Stimulated activated CD8-positive, alpha-beta memory T cell treated with anti-CD3 and anti-CD28 coated beads, Interleukin-15, amount 100 ng/mL, for 48 hours (primary cell): ENCODE results near the gene IZUMO1R.
"Not testable (repeated sequence)": the region's sequence is repeated elsewhere in the genome, so short reads cannot be mapped to it uniquely, and the experiment has no call there.

Experiments used
- DNase-seq, 2 donors: peaks; one replicate each; pipeline ENCODE4 v3.0.0-alpha.2; 2020; ENCODE audit warnings: low read depth in 2 of 2

Gene IZUMO1R

DNA sequence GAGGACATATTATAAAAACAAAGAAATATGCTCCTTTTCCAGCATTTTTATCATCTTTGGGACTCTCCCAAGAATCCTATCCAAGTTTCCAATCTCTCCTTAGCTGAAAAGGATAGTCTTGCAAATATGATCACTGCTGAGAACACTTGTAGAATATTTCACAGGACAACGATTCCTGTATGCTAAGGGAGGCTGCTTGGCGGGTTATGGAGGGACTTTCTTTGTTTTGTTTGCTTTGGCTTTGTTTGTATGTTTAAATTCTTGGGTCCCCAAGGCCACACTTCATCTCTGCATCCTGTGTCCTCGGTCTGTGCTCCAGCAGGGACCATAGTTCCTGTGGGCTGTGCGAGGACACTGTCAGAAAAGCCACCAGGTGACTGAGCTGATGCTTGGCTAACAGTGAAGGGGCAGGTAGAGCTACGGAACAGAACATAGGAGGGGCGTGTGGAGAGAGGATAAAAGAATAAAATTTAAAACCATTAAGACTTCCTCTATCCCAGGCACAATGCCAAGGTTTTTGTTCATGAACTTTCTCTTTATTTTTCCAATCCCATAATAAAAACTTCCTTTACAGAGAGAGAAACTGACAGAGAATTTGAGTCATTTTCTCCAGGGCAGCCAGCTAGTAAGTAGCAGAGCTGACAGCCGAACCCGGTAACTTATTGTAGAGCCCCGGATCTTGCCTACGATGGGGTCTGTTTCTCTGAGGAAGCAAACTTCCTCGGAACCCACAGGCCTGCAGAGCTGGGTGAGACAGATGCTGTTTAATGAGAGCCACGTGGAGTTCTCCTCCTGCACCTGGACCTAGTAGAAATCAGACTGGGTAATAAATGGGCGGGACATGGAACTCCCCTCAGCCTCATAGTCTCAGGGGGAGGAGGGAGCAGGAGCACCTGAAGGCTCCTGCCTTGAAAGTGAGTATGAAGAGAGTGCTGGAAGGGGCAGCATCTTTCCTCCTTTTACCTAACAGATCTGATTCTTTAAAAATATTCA is at the start of gene IZUMO1R:
TSS of gene IZUMO1R (plus strand) at position 615 of the 993 bp plus-strand sequence. CDS start 1,057 bp downstream, outside the sequence.
- DNase-seq, result no peak

DNA sequence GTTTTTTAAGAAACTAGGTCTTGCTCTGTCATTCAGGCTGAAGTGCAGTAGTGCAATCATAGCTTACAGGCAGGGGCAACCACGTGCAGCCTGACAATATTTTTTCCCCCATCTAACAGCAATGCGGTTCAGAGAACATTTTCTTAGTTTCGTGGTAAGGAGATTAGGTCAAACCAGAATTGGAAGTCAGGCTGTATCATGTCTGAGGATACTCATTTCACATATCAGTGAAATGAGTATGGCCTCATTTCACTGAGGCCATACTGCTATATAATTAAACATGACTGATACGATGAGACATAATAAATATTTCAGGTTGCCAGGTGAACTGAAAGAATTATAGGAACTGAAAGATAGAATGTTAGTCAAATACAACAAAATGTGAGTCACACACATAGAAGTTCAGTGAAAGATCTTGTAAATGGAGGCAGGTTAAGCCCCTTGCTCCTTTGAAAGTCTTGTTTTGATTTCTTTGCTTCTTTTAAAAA is 32.5 kb upstream of the IZUMO1R start:
- DNase-seq, result no peak

DNA sequence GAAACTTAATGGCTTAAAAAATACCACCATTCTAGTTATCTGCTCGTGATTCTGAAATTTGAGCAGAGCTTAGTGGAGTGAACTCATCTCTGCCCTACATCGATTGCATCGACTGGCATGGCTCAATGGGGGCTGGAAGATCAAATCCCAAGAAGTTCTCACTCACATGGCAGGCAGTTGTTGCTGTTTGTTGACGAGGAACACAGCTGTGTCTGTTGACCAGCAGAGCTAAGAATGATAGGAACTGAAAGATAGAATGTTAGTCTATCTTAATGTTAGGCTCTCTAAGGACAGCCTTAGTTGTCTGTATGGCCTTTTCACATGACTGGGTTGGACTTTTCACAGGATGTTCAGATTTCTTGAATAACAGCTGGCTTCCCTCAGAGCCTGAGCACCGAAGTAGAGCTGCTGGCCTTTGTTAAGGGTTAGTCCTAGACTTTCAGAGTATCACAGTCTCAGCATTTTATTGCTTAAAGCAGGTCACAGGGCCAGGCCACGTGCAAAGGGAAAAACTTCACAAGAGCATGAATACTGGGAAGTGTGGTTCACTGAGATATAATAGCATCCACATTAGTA is 31.6 kb upstream of the IZUMO1R start:
- no peak for DNase-seq

DNA sequence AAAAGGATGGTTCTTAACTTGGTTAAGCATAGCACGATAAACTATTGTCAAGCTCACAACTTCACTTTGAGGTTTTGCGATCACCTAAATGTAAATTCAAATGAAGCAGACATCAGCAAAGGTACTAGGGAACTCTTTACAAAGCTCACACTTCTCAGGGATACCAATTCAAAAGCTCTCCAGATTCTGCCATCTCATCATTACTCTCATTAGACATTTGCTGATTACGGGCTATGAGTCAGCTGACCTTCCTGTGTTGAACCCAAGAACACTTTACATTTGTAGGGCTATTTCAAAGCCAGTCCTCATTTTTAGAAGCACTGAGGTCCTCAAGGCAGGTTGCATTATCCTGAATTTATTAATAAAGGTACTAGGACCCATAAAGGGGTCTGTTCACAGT is 28.4 kb upstream of the IZUMO1R start:
- DNase-seq, result no peak

DNA sequence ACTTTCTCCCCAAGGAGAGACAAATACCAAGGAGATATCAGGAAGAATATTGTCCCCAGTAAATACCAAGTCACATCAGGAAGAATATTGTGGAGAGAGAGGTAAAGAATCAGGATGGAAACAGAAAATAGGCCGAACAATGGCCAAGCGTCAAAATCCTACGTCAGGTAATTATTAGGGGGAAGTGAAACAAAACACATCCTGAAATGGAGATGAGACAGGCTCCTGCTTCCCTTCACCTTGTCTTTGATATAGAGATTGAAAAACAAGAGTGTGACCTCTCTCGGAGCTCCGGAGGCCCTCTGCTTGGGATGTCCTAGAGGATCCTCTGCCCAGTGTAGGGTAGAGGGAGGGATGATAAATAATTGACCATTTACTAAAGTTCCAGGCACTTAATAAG is 27.4 kb upstream of the IZUMO1R start:
- DNase-seq, result no peak

GRCh38 chr11:94278207-94278606 is 26.2 kb upstream of the IZUMO1R start:
- DNase-seq, result not testable (repeated sequence)

- DNase-seq, result no peak
Measured at GRCh38 chr11:94279996-94280395, 24.4 kb upstream of the IZUMO1R start.

DNA sequence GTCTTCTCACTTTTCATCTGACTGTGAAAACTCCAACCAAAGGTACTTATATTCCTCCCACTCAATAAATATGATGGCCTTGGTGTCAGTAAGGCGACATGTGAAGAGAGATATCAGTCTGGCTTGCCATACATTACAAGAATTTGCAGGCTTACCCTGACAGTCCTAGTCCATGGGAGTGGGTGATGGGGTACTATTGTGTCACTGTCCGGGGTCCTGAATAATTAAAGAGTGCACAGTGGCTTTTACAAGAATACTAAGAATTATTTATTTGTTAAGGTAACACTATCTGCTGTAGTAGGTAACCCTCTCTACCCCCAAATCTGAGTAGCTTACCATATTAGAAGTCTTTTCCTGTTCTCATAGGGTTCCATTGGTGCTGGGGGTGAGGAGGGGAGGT is 23.1 kb upstream of the IZUMO1R start:
- DNase-seq, result no peak

GRCh38 chr11:94283678-94284077 is 20.7 kb upstream of the IZUMO1R start:
- DNase-seq, result no peak

GRCh38 chr11:94295534-94295933 is 8.8 kb upstream of the IZUMO1R start:
- no peak for DNase-seq

- DNase-seq, result no peak
Measured at GRCh38 chr11:94297985-94298576, 6.3 kb upstream of the IZUMO1R start.

DNA sequence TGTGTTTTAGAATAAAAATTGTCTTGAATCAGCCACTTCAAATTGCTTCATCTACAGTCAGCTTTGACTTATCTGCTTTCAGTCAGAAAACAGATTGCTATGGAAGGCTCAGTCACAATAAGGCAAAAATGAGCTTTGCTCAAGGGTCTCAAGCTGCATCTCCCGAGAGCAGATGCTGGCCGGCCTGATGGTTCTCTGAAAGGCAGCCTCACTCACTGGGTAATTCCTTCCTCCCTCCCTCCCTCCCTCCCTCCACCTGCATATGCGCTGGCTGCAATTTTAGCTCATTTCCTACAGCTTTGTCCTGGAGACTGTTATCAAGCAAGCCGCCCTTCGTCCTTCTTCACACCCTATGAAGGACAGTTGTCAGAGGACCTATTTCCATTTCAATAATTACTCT is 1.6 kb upstream of the IZUMO1R start:
- no peak for DNase-seq

- DNase-seq, result no peak
Measured at GRCh38 chr11:94305146-94305545, 766 bp downstream of the IZUMO1R start.

DNA sequence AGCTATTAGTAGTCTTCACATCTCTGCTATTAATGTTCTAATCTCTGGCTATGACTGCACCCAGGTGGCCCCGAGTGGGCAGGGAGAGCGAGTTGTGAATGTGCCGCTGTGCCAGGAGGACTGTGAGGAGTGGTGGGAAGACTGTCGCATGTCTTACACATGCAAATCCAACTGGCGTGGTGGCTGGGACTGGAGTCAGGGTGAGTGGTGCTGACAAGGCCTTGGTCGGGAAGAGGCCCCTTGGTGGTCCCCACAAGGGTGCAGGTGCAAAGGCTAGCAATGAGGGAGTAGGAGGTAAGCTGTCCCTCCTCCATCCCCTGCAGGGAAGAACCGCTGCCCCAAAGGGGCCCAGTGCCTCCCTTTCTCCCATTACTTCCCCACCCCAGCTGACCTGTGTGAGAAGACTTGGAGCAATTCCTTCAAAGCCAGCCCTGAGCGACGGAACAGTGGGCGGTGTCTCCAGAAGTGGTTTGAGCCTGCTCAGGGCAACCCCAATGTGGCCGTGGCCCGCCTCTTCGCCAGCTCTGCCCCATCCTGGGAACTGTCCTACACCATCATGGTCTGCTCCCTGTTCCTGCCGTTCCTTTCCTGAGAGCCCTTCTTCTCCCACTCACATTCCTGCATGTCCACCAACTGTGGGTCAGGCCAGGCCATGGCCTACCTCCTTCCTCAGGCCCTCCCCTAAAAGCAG is 2.9 kb downstream of the IZUMO1R start:
- no peak for DNase-seq

DNA sequence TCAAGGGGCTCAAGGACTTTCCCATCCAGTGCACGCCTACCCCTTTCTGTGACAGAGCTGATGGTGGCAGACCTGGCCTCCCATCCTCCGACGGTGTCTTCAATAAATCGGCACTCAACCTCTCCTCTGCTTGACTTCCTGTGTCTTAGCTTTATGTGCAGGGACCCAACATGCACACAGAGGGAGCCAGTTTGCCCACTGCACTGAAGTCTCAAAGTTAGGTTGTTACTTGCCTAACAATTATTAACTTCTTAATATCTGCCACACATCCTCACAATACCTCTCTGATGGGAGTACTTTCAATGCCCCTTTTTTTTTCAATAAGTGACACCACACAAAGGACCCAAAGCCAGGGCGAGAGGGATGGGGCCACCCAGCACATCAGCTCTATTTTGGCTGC is 3.6 kb downstream of the IZUMO1R start:
- DNase-seq, result no peak

- DNase-seq, result no peak
Measured at GRCh38 chr11:94309757-94310156, 5.4 kb downstream of the IZUMO1R start.

DNA sequence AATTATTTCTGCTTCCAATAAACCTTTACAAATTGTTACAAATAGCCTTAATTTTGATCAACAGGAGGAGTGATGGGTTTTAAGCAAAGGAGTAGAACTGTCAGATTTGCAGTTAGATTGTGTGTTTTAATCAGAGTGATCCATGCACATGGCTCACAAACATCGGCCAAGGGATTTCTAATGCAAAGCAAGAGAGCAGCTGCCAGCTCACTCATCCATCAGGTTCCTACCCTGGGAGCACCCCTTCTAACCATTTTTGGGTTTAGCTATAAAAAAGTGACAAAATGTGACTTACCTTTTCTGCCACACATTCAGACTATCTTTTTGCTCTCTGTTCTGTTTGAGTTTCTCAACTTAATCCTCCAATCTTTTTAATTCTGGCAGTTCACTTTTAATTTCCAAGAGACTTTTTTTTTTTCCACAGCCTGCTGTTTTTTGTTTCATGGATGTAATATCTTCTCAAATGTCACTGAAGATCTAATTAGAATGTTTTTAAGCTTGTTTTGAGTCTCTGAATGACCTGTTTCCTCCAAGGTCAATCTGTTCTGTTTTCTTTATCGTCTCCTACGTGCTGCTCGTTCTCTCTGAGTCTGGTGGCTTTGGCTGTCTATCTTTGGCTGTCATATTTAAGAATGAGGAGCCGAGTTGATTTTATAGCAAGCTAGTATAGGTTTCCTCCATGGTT is 6.0 kb downstream of the IZUMO1R start:
- no peak for DNase-seq

DNA sequence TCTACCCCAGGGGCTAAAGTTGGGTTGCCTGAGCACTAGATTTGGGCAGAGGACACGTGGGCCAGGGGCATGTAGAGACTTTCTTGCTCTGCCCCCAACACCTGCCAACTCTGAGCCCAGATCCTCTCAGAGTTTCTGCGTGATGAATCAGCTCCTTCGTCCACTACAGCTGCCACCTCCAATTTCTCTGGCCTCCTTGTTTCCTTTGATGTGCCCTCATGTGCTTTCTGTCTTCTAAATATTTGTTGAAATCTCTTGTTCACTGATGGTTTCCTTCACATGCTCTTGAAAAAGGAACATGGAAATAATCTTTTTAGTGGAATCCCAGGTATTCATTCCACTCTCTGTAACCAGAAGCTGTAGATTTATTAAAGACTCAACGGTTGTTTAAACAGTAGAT is 8.0 kb downstream of the IZUMO1R start:
- no peak for DNase-seq

DNA sequence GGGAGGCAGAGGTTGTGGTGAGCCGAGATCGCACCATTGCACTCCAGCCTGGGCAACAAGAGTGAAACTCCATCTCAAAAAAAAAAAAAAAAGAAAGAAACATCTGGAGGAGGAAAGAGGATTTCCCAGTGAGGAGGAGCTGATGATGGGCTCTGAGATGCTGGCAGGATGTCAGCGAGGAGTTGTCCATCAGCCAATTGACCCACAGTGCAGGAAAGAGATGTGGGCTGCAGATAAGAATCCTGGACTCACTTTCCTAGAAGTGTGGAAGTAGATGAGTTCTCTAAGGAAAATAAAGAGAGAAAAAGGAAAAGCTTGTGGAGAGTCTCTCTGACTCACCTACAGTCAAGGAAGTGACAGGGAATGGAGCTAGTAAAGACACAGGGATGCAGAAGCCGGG is 9.7 kb downstream of the IZUMO1R start:
- DNase-seq, result no peak

GRCh38 chr11:94315664-94316063 is 11.3 kb downstream of the IZUMO1R start:
- DNase-seq, result no peak

DNA sequence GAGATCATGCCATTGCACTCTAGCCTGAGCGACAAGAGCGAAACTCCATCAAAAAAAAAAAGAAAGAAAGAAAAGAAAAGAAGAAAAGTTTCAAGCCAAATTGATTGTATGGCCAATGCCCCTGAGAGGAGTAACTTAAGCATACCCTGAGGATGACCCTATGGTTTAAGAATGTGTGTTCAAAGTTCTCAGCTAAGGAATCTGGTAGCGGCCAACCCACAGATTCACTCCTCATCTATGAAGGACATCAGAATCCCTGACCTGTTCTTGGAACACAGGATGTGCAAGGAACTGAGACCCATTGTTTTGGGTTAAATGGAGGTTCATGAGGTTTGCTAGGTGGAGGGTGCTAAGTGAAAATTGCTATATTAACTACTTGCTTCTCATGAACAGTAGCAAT is 18.1 kb downstream of the IZUMO1R start:
- DNase-seq, result no peak
